GM23338 (cell line): ENCODE data around the gene SMIM41. TPM values are rescaled to one million over a fixed set of nuclear protein-coding genes. Genes with fewer than 3 reads are reported as not detected.

ENCODE experiments used
- ATAC-seq: fragments of 200-7000 bp; cut with Tn5 transposase; 3 replicates; pipeline ENCODE4 v1.9.1; 2020
- DNase-seq: peaks from one replicate; pipeline ENCODE4 v3.0.0-alpha.2; 2015; ENCODE audit warnings: low spot score
- H2AFZ ChIP-seq: fragments of 200-600 bp; sonication (generic); 2 replicates; pipeline ENCODE4 v1.8.0; 2016; ENCODE audit warnings: antibody characterized with exemption, mild to moderate bottlenecking, moderate library complexity
- H3F3A ChIP-seq: fragments of 200-600 bp; sonication (generic); replicated peaks from 2 replicates; pipeline ENCODE4 v1.8.0; 2017; ENCODE audit warnings: antibody characterized with exemption, mixed run types, low read depth
- H3K27ac ChIP-seq: fragments of 200-600 bp; sonication (generic); 2 replicates; pipeline ENCODE4 v1.6.1; 2016; ENCODE audit warnings: low read depth
- H3K27me3 ChIP-seq: fragments of 200-600 bp; sonication (generic); 2 replicates; pipeline ENCODE4 v1.8.0; 2016; ENCODE audit warnings: mild to moderate bottlenecking, mixed run types, moderate library complexity; ENCODE audit not compliant: insufficient read depth
- H3K36me3 ChIP-seq: fragments of 200-600 bp; sonication (generic); 2 replicates; pipeline ENCODE4 v1.8.0; 2016; ENCODE audit warnings: mild to moderate bottlenecking; ENCODE audit not compliant: insufficient read depth
- H3K4me1 ChIP-seq: fragments of 200-600 bp; sonication (generic); 2 replicates; pipeline ENCODE4 v1.8.0; 2016; ENCODE audit warnings: mild to moderate bottlenecking, moderate library complexity; ENCODE audit not compliant: insufficient read depth
- H3K4me2 ChIP-seq: fragments of 200-600 bp; sonication (generic); 2 replicates; pipeline ENCODE4 v1.7.1; 2017; ENCODE audit warnings: mixed run types
- H3K4me3 ChIP-seq: fragments of 200-600 bp; sonication (generic); 2 replicates; pipeline ENCODE4 v1.6.1; 2016; ENCODE audit warnings: mixed run types
- H3K79me2 ChIP-seq: fragments of 200-600 bp; sonication (generic); replicated peaks from 2 replicates; pipeline ENCODE4 v1.8.0; 2017; ENCODE audit warnings: mild to moderate bottlenecking; ENCODE audit not compliant: insufficient read depth
- H3K9me2 ChIP-seq: fragments of 200-600 bp; sonication (generic); 2 replicates; pipeline ENCODE4 v1.8.0; 2017; ENCODE audit not compliant: insufficient read depth
- H4K20me1 ChIP-seq: fragments of 200-600 bp; sonication (generic); replicated peaks from 2 replicates; pipeline ENCODE4 v1.8.0; 2017; ENCODE audit warnings: mild to moderate bottlenecking; ENCODE audit not compliant: insufficient read depth
- H3K27ac Mint-ChIP-seq: 2 replicates; pipeline ENCODE4 v1.8.0; 2020; ENCODE audit warnings: inconsistent platforms, mild to moderate bottlenecking, moderate library complexity, mixed read lengths
- H3K27me3 Mint-ChIP-seq: 3 replicates; pipeline ENCODE4 v1.8.0; 2022; ENCODE audit warnings: low read depth, mild to moderate bottlenecking, moderate library complexity, mixed read lengths, inconsistent platforms; ENCODE audit not compliant: insufficient read depth, poor library complexity
- H3K36me3 Mint-ChIP-seq: 3 replicates; pipeline ENCODE4 v1.8.0; 2021; ENCODE audit warnings: low read depth, mild to moderate bottlenecking, inconsistent platforms, moderate library complexity, mixed read lengths
- H3K4me1 Mint-ChIP-seq: 3 replicates; pipeline ENCODE4 v1.8.0; 2020; ENCODE audit warnings: mild to moderate bottlenecking, inconsistent platforms, mixed read lengths
- H3K4me3 Mint-ChIP-seq: 3 replicates; pipeline ENCODE4 v1.8.0; 2021; ENCODE audit warnings: moderate library complexity, mild to moderate bottlenecking, inconsistent platforms, mixed read lengths
- H3K9me3 Mint-ChIP-seq: 3 replicates; pipeline ENCODE4 v1.8.0; 2020; ENCODE audit warnings: moderate library complexity, mild to moderate bottlenecking, inconsistent platforms, mixed read lengths
- CREB1 ChIP-seq: fragments of 250-450 bp; sonication (Bioruptor Pico); IDR thresholded peaks from 2 replicates; pipeline ENCODE4 v1.5.0; 2020; ENCODE audit warnings: low read depth, mild to moderate bottlenecking, moderate library complexity
- EZH2 ChIP-seq: fragments of 200-600 bp; sonication (generic); IDR thresholded peaks from one replicate; pipeline ENCODE4 v1.8.0; 2017; ENCODE audit warnings: antibody characterized with exemption, mild to moderate bottlenecking, low read depth; ENCODE audit not compliant: unreplicated experiment
- EZH2phosphoT487 ChIP-seq: fragments of 200-600 bp; sonication (generic); IDR thresholded peaks from one replicate; pipeline ENCODE4 v1.8.1; 2018; ENCODE audit warnings: antibody characterized with exemption; ENCODE audit not compliant: unreplicated experiment
- JUNB ChIP-seq: IDR thresholded peaks from one replicate; pipeline ENCODE4 v1.6.1; 2016; ENCODE audit warnings: antibody characterized with exemption; ENCODE audit not compliant: unreplicated experiment
- NANOG ChIP-seq: IDR thresholded peaks from 2 replicates; pipeline ENCODE4 v1.6.1; 2016; ENCODE audit warnings: antibody characterized with exemption, borderline replicate concordance
- POLR2AphosphoS5 ChIP-seq: IDR thresholded peaks from 2 replicates; pipeline ENCODE4 v1.6.1; 2016; ENCODE audit warnings: antibody characterized with exemption, low read depth
- STAT1 ChIP-seq: IDR thresholded peaks from one replicate; pipeline ENCODE4 v1.6.1; 2016; ENCODE audit warnings: antibody characterized with exemption; ENCODE audit not compliant: unreplicated experiment
- ZNF114 ChIP-seq: fragments of 250-450 bp; sonication (Bioruptor Pico); IDR thresholded peaks from 2 replicates; pipeline ENCODE4 v1.5.0; 2020; ENCODE audit warnings: mild to moderate bottlenecking, moderate library complexity
- ZNF331 ChIP-seq: fragments of 250-450 bp; sonication (Bioruptor Pico); IDR thresholded peaks from 2 replicates; pipeline ENCODE4 v1.5.0; 2020; ENCODE audit warnings: low read depth, mild to moderate bottlenecking, moderate library complexity
- polyA plus RNA-seq: library from polyadenylated mRNA; unstranded; fragments of >200 nt; fragmentation: Nextera tagmentation; extraction: Ambion mirVana; gene quantifications from 2 replicates; pipeline ENCODE4 v1.2.1, GENCODE V29; 2016
- total RNA-seq: library from RNA; depleted of rRNA; stranded (reverse); fragments of >200 nt; shearing (Covaris generic); gene quantifications from 2 replicates; pipeline ENCODE4 v1.2.3, GENCODE V29; 2014
- TF ChIP-seq, protein P1 (sequence below), 2 experiments: fragments of 200-600 bp in 1 of 2; sonication (generic) in 1 of 2; conservative IDR thresholded peaks; 2 replicates each; pipeline versions ENCODE4 v1.5.1 to v1.6.1; 2016 to 2017; ENCODE audit warnings: antibody characterized with exemption in 2 of 2, low read depth in 2 of 2, mild to moderate bottlenecking in 2 of 2, moderate library complexity in 1 of 2
- TF ChIP-seq, protein P2 (sequence below): IDR thresholded peaks from 2 replicates; pipeline ENCODE4 v1.6.1; 2016; ENCODE audit warnings: antibody characterized with exemption
- TF ChIP-seq, protein P3 (sequence below): fragments of 250-450 bp; sonication (Bioruptor Pico); IDR thresholded peaks from 2 replicates; pipeline ENCODE4 v1.5.0; 2020; ENCODE audit warnings: mild to moderate bottlenecking, moderate library complexity
- TF ChIP-seq, protein P4 (sequence below): IDR thresholded peaks from one replicate; pipeline ENCODE4 v1.6.1; 2018; ENCODE audit warnings: antibody characterized with exemption; ENCODE audit not compliant: unreplicated experiment

Gene SMIM41
- total and polyA plus RNA-seq, 2 experiments from 2014 or later: 0.66 TPM

DNA sequence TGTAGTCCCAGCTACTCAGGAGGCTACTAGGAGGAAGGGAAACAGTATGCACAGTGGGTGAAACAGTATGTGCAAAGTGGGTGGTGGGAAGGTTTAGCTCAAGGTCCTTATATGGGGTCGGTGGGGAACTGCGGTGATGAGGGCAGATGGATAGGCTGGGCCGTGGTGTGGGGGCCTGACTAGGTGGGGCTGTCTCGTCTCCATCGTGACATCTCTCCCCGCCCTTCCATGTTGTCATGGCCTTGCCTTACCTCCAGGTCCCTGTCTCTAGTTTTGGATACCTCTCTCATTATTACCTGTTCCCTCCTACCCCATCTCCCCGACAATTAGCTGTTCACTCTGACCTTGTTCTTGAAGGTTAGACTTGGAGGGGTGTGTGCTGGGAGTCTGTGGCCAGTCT lies 32.6 kb upstream of the SMIM41 start:
- ATAC-seq (no peak), DNase-seq (no peak)
- H2AFZ ChIP-seq: no peak overlapping the region
- no peak overlapping the region for H3K4me2 ChIP-seq
- peaks cover 41% of the 10 kb centered on the region for H3K27me3 ChIP-seq
- peaks cover 2% of the 10 kb centered on the region; the same call in 1 of the 2 replicates for H3F3A ChIP-seq
- H3K27ac ChIP-seq: no peak overlapping the region
- no peak overlapping the region for H3K4me3 ChIP-seq
- H3K36me3 ChIP-seq: no peaks in the 10 kb centered on the region
- H3K27me3 Mint-ChIP-seq: peaks cover 35% of the 10 kb centered on the region
- peaks cover 11% of the 10 kb centered on the region; the same call in 2 of the 3 replicates for H3K36me3 Mint-ChIP-seq
- H4K20me1 ChIP-seq: peaks cover 13% of the 10 kb centered on the region
- peaks cover 23% of the 10 kb centered on the region for H3K4me1 Mint-ChIP-seq
- H3K79me2 ChIP-seq: no peaks in the 10 kb centered on the region
- peaks cover 11% of the 10 kb centered on the region for H3K4me1 ChIP-seq
- H3K27ac Mint-ChIP-seq: no peak overlapping the region
- no peaks in the 10 kb centered on the region; the same call in 2 of the 3 replicates for H3K9me3 Mint-ChIP-seq
- no peaks in the 10 kb centered on the region for H3K9me2 ChIP-seq
- H3K4me3 Mint-ChIP-seq: no peak overlapping the region
- TF ChIP-seq, protein P1, sequence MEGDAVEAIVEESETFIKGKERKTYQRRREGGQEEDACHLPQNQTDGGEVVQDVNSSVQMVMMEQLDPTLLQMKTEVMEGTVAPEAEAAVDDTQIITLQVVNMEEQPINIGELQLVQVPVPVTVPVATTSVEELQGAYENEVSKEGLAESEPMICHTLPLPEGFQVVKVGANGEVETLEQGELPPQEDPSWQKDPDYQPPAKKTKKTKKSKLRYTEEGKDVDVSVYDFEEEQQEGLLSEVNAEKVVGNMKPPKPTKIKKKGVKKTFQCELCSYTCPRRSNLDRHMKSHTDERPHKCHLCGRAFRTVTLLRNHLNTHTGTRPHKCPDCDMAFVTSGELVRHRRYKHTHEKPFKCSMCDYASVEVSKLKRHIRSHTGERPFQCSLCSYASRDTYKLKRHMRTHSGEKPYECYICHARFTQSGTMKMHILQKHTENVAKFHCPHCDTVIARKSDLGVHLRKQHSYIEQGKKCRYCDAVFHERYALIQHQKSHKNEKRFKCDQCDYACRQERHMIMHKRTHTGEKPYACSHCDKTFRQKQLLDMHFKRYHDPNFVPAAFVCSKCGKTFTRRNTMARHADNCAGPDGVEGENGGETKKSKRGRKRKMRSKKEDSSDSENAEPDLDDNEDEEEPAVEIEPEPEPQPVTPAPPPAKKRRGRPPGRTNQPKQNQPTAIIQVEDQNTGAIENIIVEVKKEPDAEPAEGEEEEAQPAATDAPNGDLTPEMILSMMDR (conservative IDR thresholded peaks at IDR 0.05; ENCODE audit: low read depth in 2 of 2): no peak
- no peak for TF ChIP-seq JUNB
- TF ChIP-seq ZNF331 (CRISPR knock-in tag): no peak
- TF ChIP-seq EZH2phosphoT487: no peak
- no peak for TF ChIP-seq POLR2AphosphoS5
- TF ChIP-seq STAT1: no peak
- no peak for TF ChIP-seq ZNF114
- TF ChIP-seq EZH2: no peak
- TF ChIP-seq, protein P2, sequence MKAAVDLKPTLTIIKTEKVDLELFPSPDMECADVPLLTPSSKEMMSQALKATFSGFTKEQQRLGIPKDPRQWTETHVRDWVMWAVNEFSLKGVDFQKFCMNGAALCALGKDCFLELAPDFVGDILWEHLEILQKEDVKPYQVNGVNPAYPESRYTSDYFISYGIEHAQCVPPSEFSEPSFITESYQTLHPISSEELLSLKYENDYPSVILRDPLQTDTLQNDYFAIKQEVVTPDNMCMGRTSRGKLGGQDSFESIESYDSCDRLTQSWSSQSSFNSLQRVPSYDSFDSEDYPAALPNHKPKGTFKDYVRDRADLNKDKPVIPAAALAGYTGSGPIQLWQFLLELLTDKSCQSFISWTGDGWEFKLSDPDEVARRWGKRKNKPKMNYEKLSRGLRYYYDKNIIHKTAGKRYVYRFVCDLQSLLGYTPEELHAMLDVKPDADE: no peak
- TF ChIP-seq, protein P3, sequence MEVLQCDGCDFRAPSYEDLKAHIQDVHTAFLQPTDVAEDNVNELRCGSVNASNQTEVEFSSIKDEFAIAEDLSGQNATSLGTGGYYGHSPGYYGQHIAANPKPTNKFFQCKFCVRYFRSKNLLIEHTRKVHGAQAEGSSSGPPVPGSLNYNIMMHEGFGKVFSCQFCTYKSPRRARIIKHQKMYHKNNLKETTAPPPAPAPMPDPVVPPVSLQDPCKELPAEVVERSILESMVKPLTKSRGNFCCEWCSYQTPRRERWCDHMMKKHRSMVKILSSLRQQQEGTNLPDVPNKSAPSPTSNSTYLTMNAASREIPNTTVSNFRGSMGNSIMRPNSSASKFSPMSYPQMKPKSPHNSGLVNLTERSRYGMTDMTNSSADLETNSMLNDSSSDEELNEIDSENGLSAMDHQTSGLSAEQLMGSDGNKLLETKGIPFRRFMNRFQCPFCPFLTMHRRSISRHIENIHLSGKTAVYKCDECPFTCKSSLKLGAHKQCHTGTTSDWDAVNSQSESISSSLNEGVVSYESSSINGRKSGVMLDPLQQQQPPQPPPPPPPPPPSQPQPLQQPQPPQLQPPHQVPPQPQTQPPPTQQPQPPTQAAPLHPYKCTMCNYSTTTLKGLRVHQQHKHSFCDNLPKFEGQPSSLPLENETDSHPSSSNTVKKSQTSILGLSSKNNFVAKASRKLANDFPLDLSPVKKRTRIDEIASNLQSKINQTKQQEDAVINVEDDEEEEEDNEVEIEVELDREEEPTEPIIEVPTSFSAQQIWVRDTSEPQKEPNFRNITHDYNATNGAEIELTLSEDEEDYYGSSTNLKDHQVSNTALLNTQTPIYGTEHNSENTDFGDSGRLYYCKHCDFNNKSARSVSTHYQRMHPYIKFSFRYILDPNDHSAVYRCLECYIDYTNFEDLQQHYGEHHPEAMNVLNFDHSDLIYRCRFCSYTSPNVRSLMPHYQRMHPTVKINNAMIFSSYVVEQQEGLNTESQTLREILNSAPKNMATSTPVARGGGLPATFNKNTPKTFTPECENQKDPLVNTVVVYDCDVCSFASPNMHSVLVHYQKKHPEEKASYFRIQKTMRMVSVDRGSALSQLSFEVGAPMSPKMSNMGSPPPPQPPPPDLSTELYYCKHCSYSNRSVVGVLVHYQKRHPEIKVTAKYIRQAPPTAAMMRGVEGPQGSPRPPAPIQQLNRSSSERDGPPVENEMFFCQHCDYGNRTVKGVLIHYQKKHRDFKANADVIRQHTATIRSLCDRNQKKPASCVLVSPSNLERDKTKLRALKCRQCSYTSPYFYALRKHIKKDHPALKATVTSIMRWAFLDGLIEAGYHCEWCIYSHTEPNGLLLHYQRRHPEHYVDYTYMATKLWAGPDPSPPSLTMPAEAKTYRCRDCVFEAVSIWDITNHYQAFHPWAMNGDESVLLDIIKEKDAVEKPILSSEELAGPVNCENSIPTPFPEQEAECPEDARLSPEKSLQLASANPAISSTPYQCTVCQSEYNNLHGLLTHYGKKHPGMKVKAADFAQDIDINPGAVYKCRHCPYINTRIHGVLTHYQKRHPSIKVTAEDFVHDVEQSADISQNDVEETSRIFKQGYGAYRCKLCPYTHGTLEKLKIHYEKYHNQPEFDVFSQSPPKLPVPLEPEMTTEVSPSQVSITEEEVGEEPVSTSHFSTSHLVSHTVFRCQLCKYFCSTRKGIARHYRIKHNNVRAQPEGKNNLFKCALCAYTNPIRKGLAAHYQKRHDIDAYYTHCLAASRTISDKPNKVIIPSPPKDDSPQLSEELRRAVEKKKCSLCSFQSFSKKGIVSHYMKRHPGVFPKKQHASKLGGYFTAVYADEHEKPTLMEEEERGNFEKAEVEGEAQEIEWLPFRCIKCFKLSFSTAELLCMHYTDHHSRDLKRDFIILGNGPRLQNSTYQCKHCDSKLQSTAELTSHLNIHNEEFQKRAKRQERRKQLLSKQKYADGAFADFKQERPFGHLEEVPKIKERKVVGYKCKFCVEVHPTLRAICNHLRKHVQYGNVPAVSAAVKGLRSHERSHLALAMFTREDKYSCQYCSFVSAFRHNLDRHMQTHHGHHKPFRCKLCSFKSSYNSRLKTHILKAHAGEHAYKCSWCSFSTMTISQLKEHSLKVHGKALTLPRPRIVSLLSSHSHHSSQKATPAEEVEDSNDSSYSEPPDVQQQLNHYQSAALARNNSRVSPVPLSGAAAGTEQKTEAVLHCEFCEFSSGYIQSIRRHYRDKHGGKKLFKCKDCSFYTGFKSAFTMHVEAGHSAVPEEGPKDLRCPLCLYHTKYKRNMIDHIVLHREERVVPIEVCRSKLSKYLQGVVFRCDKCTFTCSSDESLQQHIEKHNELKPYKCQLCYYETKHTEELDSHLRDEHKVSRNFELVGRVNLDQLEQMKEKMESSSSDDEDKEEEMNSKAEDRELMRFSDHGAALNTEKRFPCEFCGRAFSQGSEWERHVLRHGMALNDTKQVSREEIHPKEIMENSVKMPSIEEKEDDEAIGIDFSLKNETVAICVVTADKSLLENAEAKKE (CRISPR knock-in tag): no peak
- TF ChIP-seq CREB1: no peak
- no peak for TF ChIP-seq NANOG
- TF ChIP-seq, protein P4, sequence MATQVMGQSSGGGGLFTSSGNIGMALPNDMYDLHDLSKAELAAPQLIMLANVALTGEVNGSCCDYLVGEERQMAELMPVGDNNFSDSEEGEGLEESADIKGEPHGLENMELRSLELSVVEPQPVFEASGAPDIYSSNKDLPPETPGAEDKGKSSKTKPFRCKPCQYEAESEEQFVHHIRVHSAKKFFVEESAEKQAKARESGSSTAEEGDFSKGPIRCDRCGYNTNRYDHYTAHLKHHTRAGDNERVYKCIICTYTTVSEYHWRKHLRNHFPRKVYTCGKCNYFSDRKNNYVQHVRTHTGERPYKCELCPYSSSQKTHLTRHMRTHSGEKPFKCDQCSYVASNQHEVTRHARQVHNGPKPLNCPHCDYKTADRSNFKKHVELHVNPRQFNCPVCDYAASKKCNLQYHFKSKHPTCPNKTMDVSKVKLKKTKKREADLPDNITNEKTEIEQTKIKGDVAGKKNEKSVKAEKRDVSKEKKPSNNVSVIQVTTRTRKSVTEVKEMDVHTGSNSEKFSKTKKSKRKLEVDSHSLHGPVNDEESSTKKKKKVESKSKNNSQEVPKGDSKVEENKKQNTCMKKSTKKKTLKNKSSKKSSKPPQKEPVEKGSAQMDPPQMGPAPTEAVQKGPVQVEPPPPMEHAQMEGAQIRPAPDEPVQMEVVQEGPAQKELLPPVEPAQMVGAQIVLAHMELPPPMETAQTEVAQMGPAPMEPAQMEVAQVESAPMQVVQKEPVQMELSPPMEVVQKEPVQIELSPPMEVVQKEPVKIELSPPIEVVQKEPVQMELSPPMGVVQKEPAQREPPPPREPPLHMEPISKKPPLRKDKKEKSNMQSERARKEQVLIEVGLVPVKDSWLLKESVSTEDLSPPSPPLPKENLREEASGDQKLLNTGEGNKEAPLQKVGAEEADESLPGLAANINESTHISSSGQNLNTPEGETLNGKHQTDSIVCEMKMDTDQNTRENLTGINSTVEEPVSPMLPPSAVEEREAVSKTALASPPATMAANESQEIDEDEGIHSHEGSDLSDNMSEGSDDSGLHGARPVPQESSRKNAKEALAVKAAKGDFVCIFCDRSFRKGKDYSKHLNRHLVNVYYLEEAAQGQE: no peak
